Endothelial cell of umbilical vein (primary cell): ENCODE results near the gene ETFB. TPM values are rescaled to one million over a fixed set of nuclear protein-coding genes. Genes with fewer than 3 reads are reported as not detected.

Source experiments
- BruUV-seq: library from RNA; stranded (reverse); fragments of 400-500 nt; replicated peaks from 2 replicates; lab custom pipeline; 2021; lab: Mats Ljungman, UMichigan
- CTCF ChIA-PET: fragments of 300-600, 350-600 bp; sonication (Branson Sonifier 250); formaldehyde crosslinking; loops from one replicate; lab custom pipeline; 2021; ENCODE audit warnings: antibody characterized with exemption, inconsistent platforms; lab: Charles Lee
- POLR2A ChIA-PET: fragments of 300-600, 350-600 bp; sonication (Branson Sonifier 250); formaldehyde crosslinking; loops from one replicate; lab custom pipeline; 2021; ENCODE audit warnings: antibody characterized with exemption, inconsistent platforms; lab: Charles Lee
- DNase-seq: peaks from one replicate; pipeline ENCODE4 v3.0.0-alpha.2; 2011; ENCODE audit warnings: low read depth, low spot score
- FAIRE-seq: peaks from 2 replicates; lab custom pipeline; 2011; peaks lifted over from hg19 to GRCh38; lab: Jason Lieb, UNC
- H2AFZ ChIP-seq: 2 replicates; pipeline ENCODE4 v1.6.0; 2012; ENCODE audit warnings: low read depth, low read length, control low read depth, inconsistent platforms
- H3K27ac ChIP-seq: 2 replicates; pipeline ENCODE4 v1.5.1; 2011; ENCODE audit warnings: low read depth, mild to moderate bottlenecking, control low read depth, low read length, moderate library complexity; ENCODE audit not compliant: insufficient read depth
- H3K27me3 ChIP-seq, 2 experiments: 2 replicates each; pipeline versions ENCODE4 v1.6.0 to v1.6.1; 2011; ENCODE audit warnings: low read length in 2 of 2, mixed read lengths in 1 of 2; ENCODE audit not compliant: control insufficient read depth in 2 of 2, insufficient read depth in 2 of 2
- H3K36me3 ChIP-seq, 2 experiments: 2 replicates in 1 of 2; 3 replicates in 1 of 2; pipeline ENCODE4 v1.5.1; 2011; ENCODE audit warnings: low read length in 2 of 2, mild to moderate bottlenecking in 1 of 2, moderate library complexity in 1 of 2; ENCODE audit not compliant: control insufficient read depth in 2 of 2, insufficient read depth in 2 of 2; ENCODE audit errors: extremely low read depth in 1 of 2
- H3K4me1 ChIP-seq: 3 replicates; pipeline ENCODE4 v1.5.1; 2011; ENCODE audit warnings: mild to moderate bottlenecking, low read length; ENCODE audit not compliant: control insufficient read depth, insufficient read depth; ENCODE audit errors: extremely low read depth
- H3K4me2 ChIP-seq: 2 replicates; pipeline ENCODE4 v1.6.1; 2011; ENCODE audit warnings: low read length, control low read depth, mixed read lengths; ENCODE audit not compliant: insufficient read depth
- H3K4me3 ChIP-seq, 3 experiments: fragments of 200-600 bp in 1 of 3; sonication (generic), shearing (Covaris generic) in 1 of 3; replicated peaks in 1 of 3; 2 replicates each; pipeline ENCODE4 v1.5.1; 2011 to 2016; ENCODE audit warnings: control low read depth in 3 of 3, low read length in 3 of 3, mild to moderate bottlenecking in 2 of 3, inconsistent platforms in 1 of 3, low read depth in 1 of 3, moderate library complexity in 1 of 3; ENCODE audit not compliant: insufficient read depth in 1 of 3
- H3K79me2 ChIP-seq: 2 replicates; pipeline ENCODE4 v1.6.0; 2012; ENCODE audit warnings: low read length, inconsistent platforms; ENCODE audit not compliant: control insufficient read depth, insufficient read depth
- H3K9ac ChIP-seq: replicated peaks from 2 replicates; pipeline ENCODE3; 2011; ENCODE audit warnings: low read length, control low read depth; ENCODE audit not compliant: insufficient read depth; ENCODE audit errors: extremely low read depth
- H3K9me1 ChIP-seq: replicated peaks from 3 replicates; pipeline ENCODE4 v1.6.0; 2011; ENCODE audit warnings: mild to moderate bottlenecking, low read length; ENCODE audit not compliant: control insufficient read depth, insufficient read depth; ENCODE audit errors: extremely low read depth
- H3K9me3 ChIP-seq: replicated peaks from 2 replicates; pipeline ENCODE4 v1.5.1; 2012; ENCODE audit warnings: low read length, inconsistent platforms; ENCODE audit not compliant: control insufficient read depth, insufficient read depth
- H4K20me1 ChIP-seq: replicated peaks from 2 replicates; pipeline ENCODE3; 2011; ENCODE audit warnings: mild to moderate bottlenecking, low read length; ENCODE audit not compliant: control insufficient read depth, insufficient read depth; ENCODE audit errors: extremely low read depth
- POLR2A ChIP-seq: IDR thresholded peaks from 2 replicates; pipeline ENCODE4 v1.6.1; 2012; ENCODE audit warnings: low read depth, mild to moderate bottlenecking, control low read depth, low read length
- POLR2AphosphoS5 ChIP-seq: IDR thresholded peaks from 2 replicates; pipeline ENCODE4 v1.6.1; 2012; ENCODE audit warnings: low read depth, mild to moderate bottlenecking, control low read depth, low read length, moderate library complexity; ENCODE audit not compliant: insufficient read depth
- dilution Hi-C: fragments of 300-500 bp; cut with MboI; formaldehyde crosslinking; loops from one replicate; pipeline ENCODE4 v1.15.0; 2019; ENCODE audit warnings: low sequenced_read_pairs; ENCODE audit not compliant: extremely low pct_ligation_motif_present
- intact Hi-C: fragments of 100-400 bp; cut with micrococcal nuclease; formaldehyde crosslinking; loops from one replicate; pipeline ENCODE4 v1.10.0; 2022
- polyA plus RNA-seq, 4 experiments: library from polyadenylated mRNA; depleted of rRNA in 3 of 4; stranded (reverse) in 3 of 4; unstranded in 1 of 4; fragments of >200 nt; gene quantifications; 2 replicates each; pipeline versions ENCODE4 v1.2.1 to v1.2.3, GENCODE V29; 2011 to 2012; ENCODE audit warnings: missing spikeins in 1 of 4
- total RNA-seq: library from RNA; stranded (reverse); gene quantifications from 2 replicates; pipeline ENCODE4 v1.2.3, GENCODE V29; 2021
- TF ChIP-seq, protein P1 (sequence below): IDR thresholded peaks from 2 replicates; pipeline ENCODE4 v1.6.1; 2011; ENCODE audit not compliant: insufficient read depth, insufficient read length

ETFB gene
- total and polyA plus RNA-seq, 2 donors (not counting 3 experiments of a cell fraction or from before 2014, with no cell fraction given): 54.1 to 99.2 TPM

- no peaks in the 10 kb centered on the region for H3K36me3 ChIP-seq
- no peaks in the 10 kb centered on the region for H3K9me1 ChIP-seq
- TF ChIP-seq, protein P1, sequence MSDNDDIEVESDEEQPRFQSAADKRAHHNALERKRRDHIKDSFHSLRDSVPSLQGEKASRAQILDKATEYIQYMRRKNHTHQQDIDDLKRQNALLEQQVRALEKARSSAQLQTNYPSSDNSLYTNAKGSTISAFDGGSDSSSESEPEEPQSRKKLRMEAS: no peak
- dilution Hi-C loops: no loop called here
- H2AFZ ChIP-seq: peak overlapping the region; percentile 30
- H3K27me3 ChIP-seq: no peaks in the 10 kb centered on the region
- peak overlapping the region; percentile 18 for H3K27ac ChIP-seq
- no peaks in the 10 kb centered on the region for H3K9me3 ChIP-seq
- DNase-seq (no peak), FAIRE-seq (no peak)
- ChIA-PET CTCF (interaction anchor here (0.8 to 1.8 kb wide), 3 partner anchors 10 to 294 kb away, joined by 4 to 23 read pairs (median 6); no protein-coding TSS in a partner anchor), POLR2A (interaction anchor here (1.7 kb wide), 1 partner anchor 28 kb away, joined by 8 read pairs; no protein-coding TSS in a partner anchor)
- H3K4me3 ChIP-seq: peak overlapping the region; percentile 40 to 63 (median 51)
- intact Hi-C loops: loop anchor here (1.0 to 5.0 kb wide), 6 partner anchors 27 to 322 kb away; partner anchors contain the start of gene CTU1
- no TSS peak for BruUV-seq
- H3K79me2 ChIP-seq: peaks cover 5% of the 10 kb centered on the region
- H3K9ac ChIP-seq: peak overlapping the region; percentile 25
- no peaks in the 10 kb centered on the region for H4K20me1 ChIP-seq
- peak overlapping the region; percentile 75 for H3K4me2 ChIP-seq
- peaks cover 15% of the 10 kb centered on the region for H3K4me1 ChIP-seq
Measured at GRCh38 chr19:51367255-51367564, 1.0 kb upstream of the ETFB start.

- TF ChIP-seq POLR2AphosphoS5: peak; percentile 42
- TF ChIP-seq, protein P1: no peak
- peak; percentile 89 for TF ChIP-seq POLR2A
- Histone ChIP-seq H3K27ac (peak overlapping the region; percentile 18), H3K36me3 (no peaks in the 10 kb centered on the region), H3K27me3 (no peaks in the 10 kb centered on the region), H2AFZ (peak overlapping the region; percentile 23), H3K9ac (peak overlapping the region; percentile 89), H3K4me2 (peak overlapping the region; percentile 75), H3K79me2 (peaks cover 5% of the 10 kb centered on the region), H3K4me1 (peaks cover 18% of the 10 kb centered on the region), H3K4me3 (peak overlapping the region; percentile 40 to 87 (median 63)), H3K9me1 (no peaks in the 10 kb centered on the region), H3K9me3 (no peaks in the 10 kb centered on the region), H4K20me1 (no peaks in the 10 kb centered on the region)
- POLR2A ChIA-PET: interaction anchor here (0.6 to 1.7 kb wide), 3 partner anchors 27 to 290 kb away, joined by 3 to 8 read pairs (median 4); no protein-coding TSS in a partner anchor
- DNase-seq (peak; percentile 97), FAIRE-seq (peak; percentile 98)
- BruUV-seq: no TSS peak
- intact Hi-C loops: loop anchor here (1.0 to 5.0 kb wide), 6 partner anchors 27 to 323 kb away; partner anchors contain the start of gene CTU1
- CTCF ChIA-PET: interaction anchor here (1.0 to 3.6 kb wide), 3 partner anchors 27 to 295 kb away, joined by 3 to 27 read pairs (median 6); no protein-coding TSS in a partner anchor
- dilution Hi-C loops: no loop called here
Measured at GRCh38 chr19:51366389-51367254, 434 bp upstream of the ETFB start.
